H1 (cell line): ENCODE data around the gene SLC25A48.

Source experiments
- BRCA1 ChIP-seq: IDR thresholded peaks from 2 replicates; pipeline ENCODE4 v1.6.1; 2012; ENCODE audit warnings: low read depth, low read length, improper control_type of control experiment
- CBX5 ChIP-seq: fragments of 300-800, 300-1000 bp; sonication (generic); IDR thresholded peaks from 2 replicates; pipeline ENCODE4 v1.7.1; 2016; ENCODE audit warnings: antibody characterized with exemption, low read length, low read depth
- JUN ChIP-seq: IDR thresholded peaks from 2 replicates; pipeline ENCODE4 v1.6.1; 2011; ENCODE audit warnings: low read depth, mild to moderate bottlenecking, improper control_type of control experiment, low read length
- POLR2AphosphoS5 ChIP-seq: IDR thresholded peaks from 2 replicates; pipeline ENCODE4 v1.6.1; 2011; ENCODE audit warnings: low read depth, low read length
- RFX5 ChIP-seq: IDR thresholded peaks from 2 replicates; pipeline ENCODE4 v1.6.1; 2011; ENCODE audit warnings: low read depth, low read length, improper control_type of control experiment, borderline replicate concordance
- SP1 ChIP-seq: IDR thresholded peaks from 2 replicates; pipeline ENCODE4 v1.6.1; 2011; ENCODE audit warnings: low read depth, low read length
- TF ChIP-seq, protein P1 (sequence below), 3 experiments: IDR thresholded peaks; 1 replicate in 2 of 3; 2 replicates in 1 of 3; pipeline versions ENCODE4 v1.5.1 to v1.6.1; 2011; ENCODE audit warnings: low read length in 3 of 3, mild to moderate bottlenecking in 3 of 3, inconsistent platforms in 2 of 3, low read depth in 1 of 3, moderate library complexity in 1 of 3; ENCODE audit not compliant: insufficient read depth in 1 of 3; ENCODE audit errors: control extremely low read depth in 1 of 3
- TF ChIP-seq, protein P2 (sequence below): IDR thresholded peaks from 2 replicates; pipeline ENCODE4 v1.6.1; 2012; ENCODE audit warnings: low read length, inconsistent platforms

- TF ChIP-seq, protein P1, sequence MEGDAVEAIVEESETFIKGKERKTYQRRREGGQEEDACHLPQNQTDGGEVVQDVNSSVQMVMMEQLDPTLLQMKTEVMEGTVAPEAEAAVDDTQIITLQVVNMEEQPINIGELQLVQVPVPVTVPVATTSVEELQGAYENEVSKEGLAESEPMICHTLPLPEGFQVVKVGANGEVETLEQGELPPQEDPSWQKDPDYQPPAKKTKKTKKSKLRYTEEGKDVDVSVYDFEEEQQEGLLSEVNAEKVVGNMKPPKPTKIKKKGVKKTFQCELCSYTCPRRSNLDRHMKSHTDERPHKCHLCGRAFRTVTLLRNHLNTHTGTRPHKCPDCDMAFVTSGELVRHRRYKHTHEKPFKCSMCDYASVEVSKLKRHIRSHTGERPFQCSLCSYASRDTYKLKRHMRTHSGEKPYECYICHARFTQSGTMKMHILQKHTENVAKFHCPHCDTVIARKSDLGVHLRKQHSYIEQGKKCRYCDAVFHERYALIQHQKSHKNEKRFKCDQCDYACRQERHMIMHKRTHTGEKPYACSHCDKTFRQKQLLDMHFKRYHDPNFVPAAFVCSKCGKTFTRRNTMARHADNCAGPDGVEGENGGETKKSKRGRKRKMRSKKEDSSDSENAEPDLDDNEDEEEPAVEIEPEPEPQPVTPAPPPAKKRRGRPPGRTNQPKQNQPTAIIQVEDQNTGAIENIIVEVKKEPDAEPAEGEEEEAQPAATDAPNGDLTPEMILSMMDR (IDR thresholded peaks at IDR 0.05; ENCODE audit: control extremely low read depth in 1 of 3, insufficient read depth in 1 of 3, low read depth in 1 of 3, low read length in 3 of 3), result no peak
- TF ChIP-seq JUN (no peak), RFX5 (no peak), CBX5 (no peak), POLR2AphosphoS5 (no peak), SP1 (no peak), BRCA1 (no peak)
- TF ChIP-seq, protein P2, sequence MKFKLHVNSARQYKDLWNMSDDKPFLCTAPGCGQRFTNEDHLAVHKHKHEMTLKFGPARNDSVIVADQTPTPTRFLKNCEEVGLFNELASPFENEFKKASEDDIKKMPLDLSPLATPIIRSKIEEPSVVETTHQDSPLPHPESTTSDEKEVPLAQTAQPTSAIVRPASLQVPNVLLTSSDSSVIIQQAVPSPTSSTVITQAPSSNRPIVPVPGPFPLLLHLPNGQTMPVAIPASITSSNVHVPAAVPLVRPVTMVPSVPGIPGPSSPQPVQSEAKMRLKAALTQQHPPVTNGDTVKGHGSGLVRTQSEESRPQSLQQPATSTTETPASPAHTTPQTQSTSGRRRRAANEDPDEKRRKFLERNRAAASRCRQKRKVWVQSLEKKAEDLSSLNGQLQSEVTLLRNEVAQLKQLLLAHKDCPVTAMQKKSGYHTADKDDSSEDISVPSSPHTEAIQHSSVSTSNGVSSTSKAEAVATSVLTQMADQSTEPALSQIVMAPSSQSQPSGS, result no peak
Observed at GRCh38 chr5:135898651-135899050, 64.2 kb downstream of the SLC25A48 start.
